ENCODE data around the gene ADD2.

Gene ADD2

DNA sequence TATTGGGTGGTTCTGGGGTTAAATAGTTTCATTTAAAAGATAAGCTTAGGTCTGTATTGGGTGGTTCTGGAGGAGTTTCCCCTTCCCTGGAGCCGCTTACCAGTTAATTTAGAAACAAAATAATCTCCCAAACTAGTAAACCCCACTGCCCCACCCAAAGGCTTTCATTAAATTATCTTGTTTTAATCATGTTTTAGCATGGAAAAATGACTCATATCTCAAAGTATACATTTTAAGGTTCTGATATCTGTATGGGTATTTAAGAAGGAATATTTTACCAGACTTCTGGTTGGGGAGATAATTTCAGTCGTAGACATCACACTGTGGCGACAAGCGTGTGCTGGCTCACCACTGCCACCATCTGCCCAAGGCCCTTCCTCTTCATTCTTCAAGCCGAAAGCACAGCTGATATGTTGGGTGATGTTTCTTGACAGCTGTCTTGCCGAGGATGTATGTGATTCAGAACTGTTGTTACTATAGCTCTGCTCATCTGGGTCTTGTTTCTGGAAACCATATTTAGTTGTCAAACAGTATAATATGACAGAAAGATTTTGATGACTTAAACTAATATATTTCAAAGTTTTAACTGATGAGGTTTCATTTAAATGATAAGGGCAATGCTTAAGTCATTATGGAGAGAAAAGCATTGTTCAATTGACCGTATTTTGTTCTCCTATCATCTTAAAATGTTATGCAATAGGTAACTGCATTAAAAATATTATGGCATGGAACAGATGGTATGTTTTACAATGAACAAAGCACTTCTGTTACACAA is 17.3 kb upstream of the ADD2 start:
- peak; percentile 37 for DNase-seq

DNA sequence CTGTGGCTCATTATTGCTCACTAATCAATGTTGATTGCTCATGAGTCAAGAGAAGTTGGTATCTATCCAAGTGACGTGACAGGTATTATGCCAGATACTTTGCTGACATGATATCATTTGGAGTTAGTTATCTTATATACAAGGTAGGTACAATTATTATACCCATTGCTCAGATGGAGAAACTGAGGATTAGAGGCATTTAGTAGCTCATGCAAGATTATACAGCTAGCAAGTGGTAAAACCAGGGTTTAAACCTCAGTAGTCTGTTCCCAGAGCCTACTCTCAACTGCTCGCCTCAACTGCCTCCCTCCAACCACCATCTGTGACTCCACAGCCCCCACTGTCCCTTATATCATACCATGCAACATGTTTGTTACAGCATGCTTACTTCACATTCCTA is 16.3 kb upstream of the ADD2 start:
- no peak for DNase-seq

- no peak for DNase-seq
Measured at GRCh38 chr2:70779911-70780545, 12.0 kb upstream of the ADD2 start.

DNA sequence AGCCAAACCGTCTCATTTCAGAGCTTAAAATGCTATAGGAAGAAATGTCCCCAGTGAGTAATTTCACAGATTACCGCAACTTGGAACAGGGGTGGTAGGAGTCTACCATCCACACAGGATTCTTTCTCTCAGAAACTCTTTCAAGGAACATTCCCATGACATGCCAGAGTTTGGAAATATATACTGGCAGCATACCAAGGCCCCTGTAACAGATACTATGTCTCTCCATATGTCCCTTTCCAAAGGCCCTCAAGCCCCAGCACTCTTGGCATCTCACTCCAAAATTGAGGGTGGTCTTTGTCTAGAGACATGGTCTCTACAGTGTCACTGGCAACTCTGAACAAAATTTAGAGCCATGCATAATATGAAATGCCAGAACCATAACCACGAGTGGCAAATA is 11.5 kb upstream of the ADD2 start:
- DNase-seq, result no peak

DNA sequence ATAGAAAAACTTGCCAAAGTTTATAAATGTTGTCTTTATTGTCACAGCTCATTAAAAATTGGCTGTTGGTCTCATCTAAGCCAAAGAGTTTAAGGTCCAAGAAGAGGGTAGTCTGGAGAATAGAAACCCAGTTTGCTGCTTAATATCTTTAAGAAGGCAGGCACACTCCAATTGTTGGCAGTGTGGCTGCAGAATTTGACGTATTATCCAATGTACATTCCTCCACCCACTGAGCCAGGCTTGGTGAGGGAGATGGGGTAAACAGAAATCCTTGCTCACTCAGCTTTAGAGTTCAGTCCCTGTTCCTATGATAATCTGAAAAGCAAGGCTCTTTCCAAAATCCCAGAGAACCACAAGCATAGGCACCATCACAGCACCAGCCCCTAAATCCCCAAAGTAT is 10.7 kb upstream of the ADD2 start:
- no peak for DNase-seq

DNA sequence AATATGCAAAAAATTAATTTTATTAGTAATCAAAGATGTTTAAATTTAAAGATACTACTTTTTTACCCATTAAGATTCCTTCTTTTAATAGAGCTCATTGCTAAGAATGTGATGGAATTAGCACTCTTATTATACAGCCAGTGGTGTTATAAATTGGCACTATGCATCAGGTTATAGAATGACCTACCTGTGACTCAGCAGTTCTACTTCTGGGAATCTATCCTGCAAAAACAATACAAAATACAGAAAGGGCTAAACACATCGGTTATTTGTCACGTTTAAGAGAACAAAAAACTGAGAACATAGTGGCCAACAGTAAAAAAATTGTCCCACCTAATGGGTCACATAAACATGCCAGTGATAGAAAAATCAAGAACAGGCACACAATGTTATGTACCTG is 9.4 kb upstream of the ADD2 start:
- DNase-seq, result no peak

DNA sequence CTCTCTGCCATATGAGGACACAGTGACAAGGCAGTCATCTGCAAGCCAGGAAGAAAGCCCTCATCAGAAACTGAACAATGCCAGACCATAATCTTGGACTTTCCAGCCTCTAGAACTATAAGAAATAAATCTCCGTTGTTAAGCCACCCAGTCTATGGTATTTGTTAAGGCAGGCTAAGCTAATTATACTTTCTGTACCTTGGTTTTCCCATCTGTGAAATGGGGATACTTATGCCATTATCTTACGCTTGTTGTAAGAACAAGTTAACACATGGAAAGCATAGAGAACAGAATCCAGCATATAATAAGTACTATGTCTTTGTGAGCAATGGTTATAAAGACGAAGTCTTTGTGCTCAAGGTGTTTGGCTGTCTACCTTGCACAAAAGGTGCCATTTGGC is 8.3 kb upstream of the ADD2 start:
- DNase-seq, result no peak

GRCh38 chr2:70775141-70775540 is 7.1 kb upstream of the ADD2 start:
- DNase-seq, result no peak

DNA sequence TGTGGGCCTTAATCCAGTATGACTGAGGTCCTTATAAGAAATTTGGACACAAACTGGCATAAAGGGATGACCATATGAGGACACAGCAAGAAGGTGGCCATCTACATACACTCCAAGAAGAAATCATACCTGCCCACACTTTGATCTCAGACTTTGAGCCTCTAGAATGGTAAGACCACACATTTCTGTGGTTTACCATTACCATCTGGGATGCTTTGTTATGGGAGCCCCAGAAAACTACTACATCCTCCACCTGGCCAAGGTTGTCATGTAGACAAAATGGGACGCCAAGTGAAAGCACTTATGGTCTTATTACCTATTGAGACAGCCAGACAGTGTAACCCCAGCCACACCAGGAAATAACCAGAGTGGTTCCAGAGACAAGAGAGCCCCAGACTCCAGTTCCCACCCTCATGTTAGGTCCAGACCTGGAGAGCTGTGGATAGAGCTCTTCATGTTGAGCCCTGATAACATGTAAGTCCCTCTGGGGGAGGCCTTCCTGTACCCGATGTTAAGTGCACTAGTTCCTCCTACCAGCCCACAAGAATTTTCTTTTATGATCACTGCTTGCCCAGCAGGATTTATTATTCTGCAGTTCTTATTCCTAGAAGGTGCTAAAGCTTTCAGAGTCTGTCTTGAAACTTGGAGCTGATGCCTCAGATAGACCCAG is 4.6 kb upstream of the ADD2 start:
- no peak for DNase-seq

DNA sequence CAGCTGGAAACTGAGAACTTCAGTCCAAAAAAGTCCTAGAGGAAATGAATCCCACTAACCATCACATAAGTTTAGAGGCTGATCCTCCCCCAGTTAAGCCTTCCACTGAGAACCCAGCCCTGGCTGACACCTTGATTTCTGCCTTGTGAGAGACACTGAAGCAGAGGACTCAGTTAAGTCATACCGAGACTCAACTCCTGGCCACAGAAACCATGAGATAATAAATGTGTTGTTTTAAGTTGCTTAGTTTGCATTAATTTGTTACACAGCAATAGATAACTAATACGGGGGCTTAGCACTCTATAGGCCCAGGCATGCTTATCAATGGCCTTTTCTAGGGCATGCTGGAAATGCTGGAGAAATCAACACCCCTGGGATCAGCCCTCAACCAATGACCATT is 3.4 kb upstream of the ADD2 start:
- DNase-seq, result no peak

GRCh38 chr2:70769450-70769849 is 1.4 kb upstream of the ADD2 start:
- no peak for DNase-seq

DNA sequence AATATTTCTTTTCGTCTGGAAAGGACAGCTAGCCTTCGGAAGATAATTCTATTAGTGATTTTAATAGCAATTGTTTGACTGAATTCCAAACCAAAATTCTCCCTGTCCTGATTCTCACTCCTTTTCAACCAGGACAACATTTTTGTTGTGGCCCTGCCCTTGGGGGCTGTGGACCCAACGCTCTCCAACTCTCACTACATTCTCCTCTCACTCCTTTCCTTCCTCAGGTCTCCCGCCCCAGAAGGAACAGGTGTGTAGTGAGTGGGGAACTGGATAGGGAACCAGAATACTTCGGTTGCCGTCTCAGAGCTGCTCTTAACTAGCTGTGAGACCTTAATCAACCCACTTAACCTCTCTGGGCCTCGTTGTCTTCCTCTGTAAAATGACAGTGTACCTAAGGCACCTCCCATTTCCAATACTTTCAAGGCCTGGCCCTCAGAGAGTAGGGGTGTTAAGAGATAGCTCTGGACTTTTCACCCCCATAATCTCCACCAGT is 638 bp upstream of the ADD2 start:
- no peak for DNase-seq

DNA sequence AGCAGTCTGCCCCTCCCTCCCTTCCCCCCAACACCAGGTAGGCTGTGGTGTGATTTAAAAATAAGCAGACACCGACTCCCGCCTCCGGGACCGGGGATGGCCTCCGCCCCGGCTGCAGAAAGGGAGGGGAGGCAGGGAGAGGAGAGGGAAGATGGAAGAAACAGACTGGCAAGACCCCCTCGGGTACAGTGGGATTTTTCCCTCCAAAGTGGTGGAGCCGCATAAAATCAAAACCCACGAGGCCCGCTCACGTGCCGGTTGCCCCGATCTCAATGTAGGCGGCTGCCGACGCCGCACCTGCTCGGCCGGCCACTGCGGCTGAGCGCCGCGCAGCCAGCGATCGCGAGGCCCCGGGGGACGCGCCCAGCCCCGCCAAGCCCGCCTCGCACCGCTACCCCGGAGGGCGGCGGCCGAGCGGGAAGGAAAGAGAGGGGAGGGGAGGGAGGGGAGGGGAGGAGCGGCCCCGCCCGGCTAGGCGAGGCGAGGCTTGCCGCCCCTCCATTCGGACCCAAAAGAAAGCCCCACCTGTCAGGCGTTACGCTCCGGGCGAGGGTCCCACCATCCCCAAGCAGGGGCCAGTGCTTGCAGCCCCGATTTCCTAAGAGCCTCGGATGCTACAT is 811 bp downstream of the ADD2 start:
- DNase-seq, result peak; percentile 17

DNA sequence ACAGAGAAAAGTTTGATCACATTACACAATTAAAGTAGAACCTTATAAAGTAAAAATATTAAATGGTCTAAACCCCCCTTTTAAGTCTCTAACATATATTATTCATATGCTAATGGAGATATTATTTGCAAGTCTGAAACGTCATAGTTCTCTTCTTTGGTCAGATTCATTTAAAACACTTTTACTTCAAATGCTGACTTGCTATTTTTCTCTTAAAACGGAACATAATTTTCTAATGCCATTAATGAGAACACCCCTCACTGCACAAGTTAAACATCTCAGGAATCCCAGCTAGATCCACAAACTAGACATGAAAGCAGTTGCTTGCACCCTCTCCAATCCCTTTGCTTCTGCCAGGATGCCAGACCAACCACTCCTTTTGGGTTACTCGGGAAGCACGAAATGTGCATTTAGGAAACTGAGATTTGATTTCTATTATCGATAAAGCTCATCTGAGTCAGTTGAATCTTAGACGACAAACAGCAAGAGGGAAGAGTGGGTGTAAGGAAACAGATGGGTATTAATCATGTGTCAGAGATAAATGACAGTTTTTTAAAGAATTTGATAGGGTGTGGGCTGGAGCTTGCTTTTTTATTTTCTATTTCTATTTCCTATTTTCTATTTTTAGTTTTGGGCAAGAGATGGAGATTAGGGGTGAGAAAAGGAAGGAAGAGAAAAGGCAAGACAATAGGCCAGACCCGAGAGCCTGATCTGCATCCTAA is 1.5 kb downstream of the ADD2 start:
- DNase-seq, result no peak

GRCh38 chr2:70765507-70765906 is 2.5 kb downstream of the ADD2 start:
- DNase-seq, result no peak

DNA sequence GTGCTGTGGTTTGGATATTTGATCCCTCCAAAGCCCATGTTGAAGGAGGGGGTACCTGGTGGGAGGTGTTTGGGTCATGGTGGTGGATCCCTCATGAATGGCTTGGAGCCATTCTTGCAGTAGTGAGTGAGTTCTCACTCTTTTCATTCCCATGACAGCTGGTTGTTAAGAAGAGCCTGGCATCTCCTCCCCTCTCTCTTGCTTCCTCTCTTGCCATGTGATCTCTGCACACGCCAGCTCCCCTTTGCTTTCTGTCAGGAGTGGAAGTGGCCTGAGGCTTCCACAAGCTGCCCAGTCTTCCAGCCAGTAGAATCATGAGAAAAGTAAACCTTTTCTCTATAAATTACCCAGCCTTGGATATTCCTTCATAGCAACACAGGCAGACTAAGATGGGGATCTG is 8.6 kb downstream of the ADD2 start:
- DNase-seq, result no peak

- no peak for DNase-seq
Measured at GRCh38 chr2:70757966-70758365, 10.0 kb downstream of the ADD2 start.

- no peak for DNase-seq
Measured at GRCh38 chr2:70757360-70757759, 10.6 kb downstream of the ADD2 start.

DNA sequence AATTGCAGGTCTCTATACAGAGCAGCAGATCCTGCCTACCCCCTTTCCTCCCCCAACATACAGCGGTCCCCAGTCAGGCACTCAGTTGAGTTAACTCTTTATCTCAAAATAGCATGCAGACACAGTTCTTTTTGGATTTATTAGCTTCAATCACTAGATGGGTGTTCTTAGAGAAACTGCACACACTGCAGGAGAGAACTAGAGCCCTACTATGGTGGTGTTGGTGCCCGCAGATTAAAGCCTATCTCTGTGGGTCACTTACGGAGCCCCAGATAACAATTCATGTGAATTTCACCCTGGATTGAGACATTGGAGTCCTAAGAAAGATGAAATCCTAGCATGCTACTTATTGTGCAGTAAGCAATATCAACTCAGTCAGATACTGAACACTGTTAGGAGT is 11.9 kb downstream of the ADD2 start:
- no peak for DNase-seq

DNA sequence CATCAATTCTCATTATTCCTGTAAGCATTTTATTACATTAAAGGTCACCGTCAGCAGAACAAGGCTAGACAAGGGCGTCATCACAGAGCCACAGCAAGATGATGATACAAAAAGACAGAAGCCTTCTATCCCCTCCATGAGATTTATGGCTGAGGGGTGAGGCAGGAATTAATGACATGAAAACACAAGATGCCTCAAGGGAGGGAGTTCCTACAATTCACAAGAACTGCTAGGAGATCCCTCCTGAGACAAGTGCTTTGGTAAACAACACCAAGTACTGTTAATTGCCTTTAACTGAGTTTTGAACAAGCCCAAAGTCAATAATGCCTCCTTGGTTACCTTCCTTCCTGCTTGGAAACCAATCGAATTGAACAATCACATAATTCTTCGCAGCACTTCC is 14.1 kb downstream of the ADD2 start:
- no peak for DNase-seq

DNA sequence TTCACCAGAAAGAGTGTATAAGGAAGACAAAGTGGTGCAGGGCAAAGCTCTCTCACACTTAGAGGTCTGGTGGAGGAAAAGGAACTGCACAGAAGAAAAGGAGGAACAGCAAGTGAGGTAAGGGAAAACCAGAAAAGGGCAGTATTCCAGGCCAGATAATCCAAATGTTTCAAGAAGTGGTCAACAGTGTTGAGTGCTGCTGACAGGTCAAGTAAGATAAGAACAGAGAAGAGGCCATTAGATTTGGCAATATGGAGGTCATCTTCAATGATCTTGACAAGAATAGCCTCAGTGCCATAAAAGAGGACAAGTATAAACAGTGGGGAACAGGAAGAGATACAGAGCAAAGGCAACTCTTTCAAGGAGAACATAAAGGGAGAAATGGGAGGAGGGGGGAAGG is 15.0 kb downstream of the ADD2 start:
- DNase-seq, result no peak

DNA sequence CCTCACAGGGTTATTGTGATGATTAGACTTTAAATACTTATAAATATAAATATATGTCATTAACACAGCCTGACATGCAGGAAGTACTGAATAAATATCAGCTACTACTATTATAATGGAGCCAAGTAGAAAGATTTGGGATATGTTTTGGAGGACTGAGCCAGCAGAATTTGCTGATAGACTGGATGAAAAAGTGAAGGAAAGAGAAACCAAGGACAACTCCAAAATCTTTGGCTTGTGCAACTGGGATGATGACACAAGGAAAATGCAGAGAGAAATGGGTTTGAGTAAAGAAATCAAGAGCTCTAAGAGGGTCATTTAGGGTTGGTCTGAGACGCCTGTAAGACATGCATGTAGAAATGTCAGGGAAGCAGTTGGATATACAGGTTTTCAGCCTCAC is 15.6 kb downstream of the ADD2 start:
- no peak for DNase-seq

GRCh38 chr2:70751881-70752280 is 16.1 kb downstream of the ADD2 start:
- DNase-seq, result no peak

Data from activated CD8-positive, alpha-beta memory T cell treated with anti-CD3 and anti-CD28 coated beads, Interleukin-2, amount 50 U/mL, for 4 hours (primary cell).